HG02840 (cell line): Measurements from ENCODE around the gene SYVN1.
"Not testable (repeated sequence)": the region's sequence is repeated elsewhere in the genome, so short reads cannot be mapped to it uniquely, and the experiment has no call there.

Experiments used
- ATAC-seq: cut with Tn5 transposase; IDR thresholded peaks from one replicate; pipeline ENCODE4 v1.9.1; 2021; ENCODE audit warnings: mild to moderate bottlenecking, moderate library complexity, moderate number of reproducible peaks; ENCODE audit not compliant: unreplicated experiment, low FRiP score

The SYVN1 gene

GRCh38 chr11:65128182-65129145 is 5.9 kb downstream of the SYVN1 start:
- no peak for ATAC-seq

GRCh38 chr11:65127473-65128181 is 6.7 kb downstream of the SYVN1 start:
- ATAC-seq = no peak

DNA sequence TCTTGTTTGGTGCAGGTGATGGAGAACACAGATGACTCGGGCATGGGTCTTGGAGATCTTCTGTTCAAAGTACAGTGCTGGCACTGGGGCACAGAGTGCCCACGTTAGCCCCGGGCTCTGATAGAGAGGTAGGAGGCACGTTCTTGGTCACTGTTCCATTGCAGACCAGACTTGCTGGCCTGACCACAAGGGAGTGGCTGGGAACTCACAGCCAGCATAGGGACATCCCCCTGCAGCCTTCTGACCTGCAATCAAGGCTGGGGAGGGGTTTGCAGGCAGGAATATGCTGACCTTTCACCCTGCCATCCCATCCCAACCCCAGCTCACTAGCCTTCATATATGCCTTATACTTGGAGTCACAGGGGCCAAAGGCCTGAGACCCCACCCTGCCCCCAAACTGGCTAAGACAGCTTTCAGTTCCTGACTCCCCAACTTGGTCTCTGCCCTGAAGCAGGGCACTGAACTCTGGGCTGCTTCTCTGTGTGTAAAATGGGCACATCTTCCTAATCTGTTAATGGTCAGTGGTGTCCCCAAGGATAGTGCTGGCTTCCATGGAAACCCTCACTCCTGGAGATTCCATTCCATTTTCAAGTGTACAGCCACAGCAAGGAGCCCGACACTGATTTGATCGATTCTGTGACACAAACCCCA is 7.6 kb downstream of the SYVN1 start:
- ATAC-seq = no peak

DNA sequence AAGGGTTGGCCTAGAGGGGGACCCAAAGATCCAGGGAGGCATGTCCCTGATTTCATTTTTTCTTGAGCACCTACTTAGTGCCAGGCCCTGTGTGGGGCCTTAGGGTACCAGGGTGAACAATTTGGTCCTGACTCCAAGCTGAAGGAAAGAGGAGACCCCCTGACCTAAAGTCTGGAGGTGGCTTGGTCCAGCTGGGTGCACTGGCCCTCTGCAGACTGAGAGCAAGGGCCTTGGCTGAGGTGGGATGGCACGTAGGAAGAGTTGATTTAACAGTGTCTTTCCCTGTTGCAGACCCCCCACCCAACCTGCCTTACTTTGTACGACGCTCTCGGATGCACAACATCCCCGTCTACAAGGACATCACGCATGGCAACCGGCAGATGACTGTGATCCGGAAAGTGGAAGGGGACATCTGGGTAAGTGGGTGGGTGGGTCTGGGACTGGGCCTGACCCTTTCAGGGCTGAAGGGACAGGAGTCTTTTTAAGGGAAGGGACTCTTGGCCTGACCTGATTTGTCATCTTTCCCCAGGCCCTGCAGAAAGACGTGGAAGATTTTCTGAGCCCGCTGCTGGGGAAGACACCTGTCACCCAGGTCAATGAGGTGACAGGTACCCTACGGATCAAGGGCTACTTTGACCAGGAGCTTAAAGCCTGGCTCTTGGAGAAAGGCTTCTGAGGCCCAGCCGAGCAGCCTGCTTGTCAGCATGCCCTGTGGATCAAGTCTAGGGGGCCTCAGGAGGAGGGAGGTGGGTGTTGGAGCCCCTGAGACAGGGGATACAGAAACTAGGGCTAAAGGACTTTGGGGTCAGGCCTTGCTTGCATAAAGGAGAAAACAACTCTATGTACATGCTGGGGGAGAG is 8.9 kb downstream of the SYVN1 start:
- ATAC-seq = no peak

DNA sequence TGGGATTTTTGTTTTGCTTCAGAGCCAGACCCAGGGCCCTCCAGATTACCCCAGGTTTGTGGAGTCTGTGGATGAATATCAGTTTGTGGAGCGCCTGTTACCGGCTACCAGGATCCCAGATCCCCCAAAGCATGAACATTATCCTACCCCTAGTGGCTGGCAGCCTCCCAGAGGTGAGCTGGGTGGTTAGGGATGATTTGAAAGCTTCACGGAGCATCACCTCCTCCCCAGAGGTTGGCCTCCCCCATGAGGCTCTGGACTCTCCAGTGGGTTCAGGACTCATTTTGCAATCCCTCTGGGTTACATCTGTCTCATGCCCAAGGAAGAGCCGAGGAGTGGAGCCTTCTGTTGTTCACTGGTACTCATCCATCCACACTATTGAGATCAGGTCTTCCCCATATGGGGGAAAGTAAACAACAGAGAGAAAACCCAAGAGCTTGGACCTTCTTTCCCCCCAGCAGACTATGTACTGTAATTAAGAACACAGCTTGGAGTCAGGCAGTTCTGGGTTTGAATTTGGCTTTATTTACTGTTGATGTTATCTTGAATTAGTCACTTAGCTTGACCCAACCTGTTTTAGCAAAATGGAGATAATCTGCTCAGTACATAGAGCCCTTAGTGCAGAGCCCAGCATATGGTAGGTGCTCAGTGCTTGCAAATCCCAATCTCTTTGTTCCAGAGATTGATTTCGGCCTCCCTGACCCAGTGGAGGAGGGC is 9.7 kb downstream of the SYVN1 start:
- ATAC-seq = no peak

GRCh38 chr11:65121865-65122696 is 12.2 kb downstream of the SYVN1 start, which contains the start of the genes FAU and MRPL49:
Gene FAU (minus strand): TSS chr11:65122134. CDS start chr11:65121813, 321 bp downstream.
Gene MRPL49 (plus strand): TSS chr11:65122321. CDS start chr11:65122347, 26 bp downstream.
- peak; percentile 63 for ATAC-seq

GRCh38 chr11:65121447-65121864 is 12.9 kb downstream of the SYVN1 start:
- ATAC-seq = no peak

DNA sequence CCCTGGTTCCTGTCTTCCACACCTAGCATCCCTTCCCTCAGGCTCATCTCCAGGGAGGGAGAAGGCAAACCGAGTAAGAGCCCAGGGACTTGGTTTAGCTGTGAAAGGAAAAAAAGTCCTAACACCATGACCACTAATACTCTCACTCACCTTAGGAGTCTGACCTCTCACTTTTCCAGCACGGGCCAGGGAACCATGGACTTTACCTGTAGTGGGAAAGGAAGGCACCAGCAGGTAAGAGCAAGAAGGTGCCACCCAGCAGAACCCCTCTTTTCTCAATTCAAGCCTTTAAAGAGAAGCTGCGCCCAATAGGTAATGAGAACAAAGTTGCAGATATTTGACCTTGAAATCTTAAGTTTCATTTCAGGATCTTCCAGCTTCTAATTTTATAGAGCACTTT is 13.5 kb downstream of the SYVN1 start:
- ATAC-seq = no peak

GRCh38 chr11:65119670-65119995 is 14.7 kb downstream of the SYVN1 start:
- ATAC-seq = no peak

- ATAC-seq = not testable (repeated sequence)
These were observed 15.2 kb downstream of the SYVN1 start for GRCh38 chr11:65118891-65119669.

GRCh38 chr11:65118097-65118837 is 16.1 kb downstream of the SYVN1 start:
- no peak for ATAC-seq

GRCh38 chr11:65117206-65118096 is 16.9 kb downstream of the SYVN1 start, which contains the start of gene ZNHIT2:
Gene ZNHIT2 (minus strand): TSS chr11:65117701. CDS start chr11:65117653, 48 bp downstream.
- peak; percentile 55 for ATAC-seq

GRCh38 chr11:65116370-65117205 is 17.7 kb downstream of the SYVN1 start:
- ATAC-seq = no peak

DNA sequence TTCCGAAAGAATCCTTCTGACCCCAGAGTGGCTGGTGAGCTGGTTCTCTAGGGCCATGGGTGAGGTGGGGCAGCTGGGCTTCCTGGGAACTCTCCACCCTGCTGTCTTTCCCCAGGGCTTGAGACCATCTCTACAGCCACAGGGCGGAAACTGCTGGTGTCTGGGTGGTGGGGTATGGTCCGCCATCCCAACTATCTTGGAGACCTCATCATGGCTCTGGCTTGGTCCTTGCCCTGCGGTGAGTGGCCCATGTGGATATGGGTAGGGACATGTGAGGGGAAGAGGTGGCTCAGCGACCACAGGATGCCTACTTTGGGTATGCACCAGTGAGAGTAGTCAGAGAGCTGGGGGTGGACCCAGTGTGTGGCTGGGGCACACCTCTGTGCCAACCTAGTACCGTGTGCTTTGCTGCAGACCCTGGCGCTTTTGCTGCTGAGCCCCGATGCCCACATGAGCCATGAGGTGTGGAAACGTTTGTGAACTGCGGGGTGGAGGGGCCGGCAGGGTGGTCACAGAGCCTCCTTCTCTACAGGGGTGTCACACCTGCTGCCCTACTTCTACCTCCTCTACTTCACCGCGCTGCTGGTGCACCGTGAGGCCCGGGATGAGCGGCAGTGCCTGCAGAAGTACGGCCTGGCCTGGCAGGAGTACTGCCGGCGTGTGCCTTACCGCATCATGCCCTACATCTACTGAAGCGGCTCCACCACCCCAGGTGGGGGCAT is 18.8 kb downstream of the SYVN1 start:
- ATAC-seq = no peak
